Vagina (tissue), 2 donors: ENCODE data around the gene SRGAP3.

ENCODE experiments used
- CTCF ChIP-seq, 3 experiments: fragments of 450-650 bp in 2 of 3; fragments of 200-600 bp in 1 of 3; sonication (generic) in 1 of 3; IDR thresholded peaks; one replicate each; pipeline ENCODE4 v1.5.1; 2017 to 2019; ENCODE audit warnings: antibody characterized with exemption in 3 of 3, mild to moderate bottlenecking in 2 of 3, moderate library complexity in 2 of 3
- POLR2AphosphoS5 ChIP-seq, 2 donors: sonication (generic); formaldehyde crosslinking; IDR thresholded peaks; one replicate each; pipeline ENCODE4 v1.9.0; 2017; ENCODE audit warnings: antibody characterized with exemption in 2 of 2, mild to moderate bottlenecking in 2 of 2, low read depth in 1 of 2; ENCODE audit not compliant: insufficient read depth in 1 of 2

- TF ChIP-seq POLR2AphosphoS5 (IDR thresholded peaks at IDR 0.05; ENCODE audit: insufficient read depth in 1 of 2, low read depth in 1 of 2) (no peak), CTCF (IDR thresholded peaks at IDR 0.05) (no peak)
These were observed 225.1 kb downstream of the SRGAP3 start for GRCh38 chr3:9024341-9024740.
